Neutrophil (primary cell): ENCODE measurements around the gene MITF.

Experiments used
- H3K27ac ChIP-seq: fragments of 200-600 bp; sonication (generic); 2 replicates; pipeline ENCODE4 v1.5.1; 2016; ENCODE audit warnings: mild to moderate bottlenecking, moderate library complexity
- H3K27me3 ChIP-seq: fragments of 200-600 bp; sonication (generic); 2 replicates; pipeline ENCODE4 v1.6.0; 2016; ENCODE audit warnings: mild to moderate bottlenecking
- H3K36me3 ChIP-seq: fragments of 200-600 bp; sonication (generic); 2 replicates; pipeline ENCODE4 v1.5.1; 2017
- H3K4me1 ChIP-seq, 2 experiments: fragments of 200-600 bp in 1 of 2; sonication (generic) in 1 of 2; 1 replicate in 1 of 2; 2 replicates in 1 of 2; pipeline versions ENCODE4 v1.5.1 to v1.6.1; 2013 to 2016; ENCODE audit warnings: low read depth in 1 of 2, low read length in 1 of 2, mild to moderate bottlenecking in 1 of 2, moderate library complexity in 1 of 2; ENCODE audit not compliant: control insufficient read depth in 1 of 2, insufficient read depth in 1 of 2
- H3K4me3 ChIP-seq, 2 experiments: fragments of 200-600 bp in 1 of 2; sonication (generic) in 1 of 2; 1 replicate in 1 of 2; 2 replicates in 1 of 2; pipeline ENCODE4 v1.5.1; 2013 to 2016; ENCODE audit warnings: low read depth in 1 of 2, low read length in 1 of 2, mild to moderate bottlenecking in 1 of 2, moderate library complexity in 1 of 2
- H3K9me3 ChIP-seq: fragments of 200-600 bp; sonication (generic); 2 replicates; pipeline ENCODE4 v1.5.1; 2016
- CTCF ChIP-seq: fragments of 200-600 bp; sonication (generic); IDR thresholded peaks from 2 replicates; pipeline ENCODE4 v1.5.1; 2016; ENCODE audit warnings: antibody characterized with exemption

MITF gene

DNA sequence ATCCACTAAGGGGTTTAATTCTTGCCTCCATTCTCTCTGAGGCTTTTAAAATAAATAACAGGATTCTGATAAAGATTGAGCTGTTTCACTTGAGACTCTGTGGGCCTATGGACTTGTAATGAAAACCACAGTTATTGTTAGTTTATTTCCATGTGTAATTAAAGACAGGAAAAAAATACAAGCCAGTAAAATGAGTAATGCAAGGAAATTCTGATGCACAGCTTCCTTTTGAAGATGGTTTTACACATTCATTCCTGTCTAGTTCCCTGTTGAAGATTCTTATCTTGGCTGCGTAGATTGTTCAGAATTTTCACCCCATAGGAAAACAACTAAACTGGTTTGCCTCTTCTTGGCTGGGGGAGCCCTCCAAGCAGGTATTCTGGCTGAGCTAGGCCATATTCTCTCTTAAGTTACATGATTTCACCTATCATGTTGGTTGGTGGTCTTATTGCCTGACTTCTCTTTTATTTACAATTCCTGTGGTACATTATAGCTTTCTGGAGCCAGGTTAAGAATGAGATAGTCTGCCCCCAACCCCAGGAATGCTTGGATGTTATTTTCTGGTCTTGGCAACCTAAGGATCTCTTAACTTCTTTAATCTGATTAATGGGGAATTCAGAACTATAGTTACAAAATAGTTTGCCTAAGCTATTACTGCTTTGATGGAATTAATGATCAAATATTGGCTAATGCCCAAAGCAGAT is 67.6 kb downstream of the MITF start:
- H3K4me1 ChIP-seq = no peaks in the 10 kb centered on the region
- no peaks in the 10 kb centered on the region for H3K27me3 ChIP-seq
- TF ChIP-seq CTCF = no peak
- H3K9me3 ChIP-seq = no peaks in the 10 kb centered on the region
- no peak overlapping the region for H3K4me3 ChIP-seq
- H3K27ac ChIP-seq = no peak overlapping the region
- no peaks in the 10 kb centered on the region for H3K36me3 ChIP-seq

DNA sequence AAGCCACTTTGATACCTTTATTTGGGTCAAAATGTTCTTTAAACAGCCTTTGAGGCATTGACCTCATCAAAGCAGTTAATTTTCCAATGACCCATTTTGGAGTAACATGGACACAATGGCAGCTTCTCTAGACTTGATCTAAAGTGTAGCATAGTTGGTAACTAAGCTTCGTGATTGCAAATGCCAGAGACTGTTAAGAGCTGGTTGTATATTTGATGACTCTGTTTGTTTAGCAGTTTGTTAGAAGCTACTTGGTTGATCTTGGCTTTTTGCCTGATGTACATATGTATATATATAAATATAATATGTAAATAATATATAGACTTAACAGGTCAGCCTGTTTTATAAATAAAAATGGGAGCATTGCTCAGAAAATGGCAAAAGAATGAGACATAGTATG is 68.4 kb downstream of the MITF start:
- Histone ChIP-seq H3K4me1 (no peaks in the 10 kb centered on the region), H3K36me3 (no peaks in the 10 kb centered on the region), H3K9me3 (no peaks in the 10 kb centered on the region), H3K4me3 (no peak overlapping the region), H3K27me3 (no peaks in the 10 kb centered on the region), H3K27ac (no peak overlapping the region)
- TF ChIP-seq CTCF = no peak

GRCh38 chr3:69809076-69809835 is 70.0 kb downstream of the MITF start:
- Histone ChIP-seq H3K36me3 (no peaks in the 10 kb centered on the region), H3K27ac (no peak overlapping the region), H3K4me1 (no peaks in the 10 kb centered on the region), H3K4me3 (no peak overlapping the region), H3K9me3 (no peaks in the 10 kb centered on the region), H3K27me3 (no peaks in the 10 kb centered on the region)
- TF ChIP-seq CTCF = no peak

DNA sequence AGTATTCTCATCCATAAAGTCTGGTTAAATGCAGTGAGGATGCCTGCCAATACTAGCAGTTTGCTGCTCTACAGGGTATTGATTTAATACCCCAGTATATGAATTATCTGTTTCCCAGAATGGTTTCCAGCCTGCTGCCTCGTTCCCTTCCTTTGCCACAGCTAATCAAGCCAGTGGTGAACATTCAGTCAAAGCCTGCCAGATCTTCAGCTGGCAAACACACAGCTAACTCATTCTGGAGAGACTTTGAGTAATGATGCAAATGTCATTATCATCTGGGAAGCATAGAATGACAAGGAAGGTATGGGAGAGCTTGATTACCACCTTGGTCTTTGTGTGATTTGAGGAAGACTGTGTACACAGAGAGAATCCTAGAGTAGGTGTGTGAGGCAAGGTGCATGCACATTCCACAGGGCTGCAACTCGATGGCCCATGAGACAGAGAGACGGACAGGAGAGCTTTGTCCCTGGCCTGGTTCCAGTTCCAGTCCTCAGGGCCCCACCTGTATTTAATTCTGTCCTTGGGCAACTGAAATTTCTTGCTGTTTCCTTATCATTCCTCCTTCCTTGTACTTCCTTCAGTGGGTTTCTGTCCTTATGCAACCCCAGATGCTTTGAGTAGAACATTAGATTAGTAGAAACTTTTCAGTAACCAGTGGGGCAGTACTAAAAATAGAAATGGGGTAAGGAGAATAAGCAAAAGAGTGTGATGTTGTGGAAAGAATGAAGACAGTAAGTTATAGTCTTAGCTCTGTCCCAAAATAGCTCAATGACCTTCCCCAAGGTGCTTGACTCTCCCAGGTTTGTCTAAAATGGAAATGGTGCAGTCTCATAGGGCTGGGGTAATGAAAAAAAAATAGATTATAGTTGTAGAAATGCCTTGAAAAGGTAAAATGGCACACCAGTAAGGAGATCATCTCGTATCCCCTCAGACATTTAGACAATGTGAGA is 72.5 kb downstream of the MITF start:
- no peak for TF ChIP-seq CTCF
- Histone ChIP-seq H3K9me3 (no peaks in the 10 kb centered on the region), H3K27ac (no peak overlapping the region), H3K27me3 (no peaks in the 10 kb centered on the region), H3K4me3 (no peak overlapping the region), H3K4me1 (no peaks in the 10 kb centered on the region), H3K36me3 (no peaks in the 10 kb centered on the region)

DNA sequence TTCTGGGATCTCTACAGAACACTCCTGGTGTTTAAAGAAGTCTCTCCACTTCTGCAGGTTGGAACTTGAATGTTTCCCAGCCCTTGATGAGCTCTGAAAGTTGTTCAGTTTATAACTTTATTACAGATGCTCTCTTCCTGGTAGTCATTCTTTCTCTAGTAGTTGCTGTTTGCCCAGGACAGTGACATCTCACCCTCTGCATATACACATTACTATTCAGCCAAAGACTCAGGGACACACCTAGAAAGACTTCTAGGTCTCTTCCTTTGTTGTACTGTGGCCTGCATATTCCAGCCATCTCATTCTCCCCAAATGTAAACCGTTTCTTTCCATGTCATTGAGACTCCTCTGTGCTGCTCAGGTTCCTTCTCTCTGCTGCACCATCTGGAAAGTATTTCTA is 76.7 kb downstream of the MITF start:
- H3K36me3 ChIP-seq = no peaks in the 10 kb centered on the region
- no peaks in the 10 kb centered on the region for H3K9me3 ChIP-seq
- H3K4me1 ChIP-seq = no peaks in the 10 kb centered on the region
- H3K4me3 ChIP-seq = no peak overlapping the region
- no peak overlapping the region for H3K27ac ChIP-seq
- no peak for TF ChIP-seq CTCF
- H3K27me3 ChIP-seq = no peaks in the 10 kb centered on the region
